Peyer's patch (tissue), 4 donors: ENCODE measurements around the gene C10orf105. TPM values are rescaled to one million over a fixed set of nuclear protein-coding genes. Genes with fewer than 3 reads are reported as not detected.

Experiments used
- DNase-seq, 3 donors: peaks; one replicate each; pipeline ENCODE4 v3.0.0-alpha.2; 2017 to 2019
- H3K27ac ChIP-seq, 4 donors: fragments of 200-600 bp; sonication (generic); one replicate each; pipeline ENCODE4 v1.5.1; 2016 to 2019
- H3K27me3 ChIP-seq, 2 donors: fragments of 200-600 bp; sonication (generic); one replicate each; pipeline ENCODE4 v1.5.1; 2019
- H3K36me3 ChIP-seq, 3 donors: fragments of 200-600 bp; sonication (generic); one replicate each; pipeline ENCODE4 v1.5.1; 2016 to 2019
- H3K4me1 ChIP-seq, 4 donors: fragments of 200-600 bp; sonication (generic); one replicate each; pipeline ENCODE4 v1.5.1; 2016 to 2019
- H3K4me3 ChIP-seq, 4 donors: fragments of 200-600 bp; sonication (generic); 1 replicate in 3 of 4; 2 replicates in 1 of 4; pipeline ENCODE4 v1.5.1; 2016 to 2019; ENCODE audit warnings: mild to moderate bottlenecking in 1 of 4
- H3K9me3 ChIP-seq, 4 donors: fragments of 200-600 bp; sonication (generic); one replicate each; pipeline ENCODE4 v1.5.1; 2016 to 2019; ENCODE audit warnings: mild to moderate bottlenecking in 1 of 4
- CTCF ChIP-seq, 6 experiments: fragments of 450-650 bp in 4 of 6; fragments of 200-600 bp in 2 of 6; sonication (generic) in 1 of 6; IDR thresholded peaks; one replicate each; pipeline ENCODE4 v1.5.1; 2017 to 2019; ENCODE audit warnings: antibody characterized with exemption in 6 of 6, mild to moderate bottlenecking in 3 of 6, moderate library complexity in 1 of 6
- POLR2A ChIP-seq, 2 donors: fragments of 450-650 bp; IDR thresholded peaks; one replicate each; pipeline ENCODE4 v1.5.1; 2017; ENCODE audit warnings: antibody characterized with exemption in 2 of 2, mild to moderate bottlenecking in 2 of 2, moderate library complexity in 2 of 2
- total RNA-seq, 4 donors: library from RNA; depleted of rRNA; stranded (reverse); fragments of >200 nt; gene quantifications; one replicate each; pipeline ENCODE4 v1.1.0, GENCODE V29; 2016

Gene C10orf105
- total RNA-seq, 4 donors from 2014 or later = 0.27 TPM; not detected in 3

GRCh38 chr10:71708897-71709882 lies 10.4 kb downstream of the C10orf105 start:
- peak overlapping the region in 1 of 4 donors; percentile 14 for H3K4me3 ChIP-seq
- TF ChIP-seq POLR2A (IDR thresholded peaks at IDR 0.05) (peak in 1 of 2 donors; percentile 10), CTCF (IDR thresholded peaks at IDR 0.05) (peak in 2 of 6 experiments; percentile 17 to 31)
- H3K9me3 ChIP-seq = no peaks in the 10 kb centered on the region
- peak overlapping the region in 1 of 4 donors; percentile 14 for H3K27ac ChIP-seq
- peaks cover 3 to 26% (median 20%) of the 10 kb centered on the region in 4 donors for H3K4me1 ChIP-seq
- no peaks in the 10 kb centered on the region for H3K36me3 ChIP-seq
- peak in 1 of 3 donors; percentile 63 for DNase-seq
- no peaks in the 10 kb centered on the region for H3K27me3 ChIP-seq

- no peaks in the 10 kb centered on the region for H3K27me3 ChIP-seq
- H3K4me1 ChIP-seq = peaks cover 0 to 17% (median 12%) of the 10 kb centered on the region in 4 donors
- TF ChIP-seq CTCF (IDR thresholded peaks at IDR 0.05) = peak; percentile 89 to 97 (median 91)
- no peak for TF ChIP-seq POLR2A (IDR thresholded peaks at IDR 0.05)
- H3K4me3 ChIP-seq = no peak overlapping the region
- H3K36me3 ChIP-seq = no peaks in the 10 kb centered on the region
- H3K27ac ChIP-seq = no peak overlapping the region
- peak; percentile 68 to 81 (median 78) for DNase-seq
- H3K9me3 ChIP-seq = no peaks in the 10 kb centered on the region
Measured at GRCh38 chr10:71708301-71708703, 11.3 kb downstream of the C10orf105 start.

- no peak overlapping the region for H3K4me3 ChIP-seq
- no peaks in the 10 kb centered on the region for H3K27me3 ChIP-seq
- H3K4me1 ChIP-seq = peaks cover 0 to 10% (median 4%) of the 10 kb centered on the region in 4 donors
- no peak overlapping the region for H3K27ac ChIP-seq
- no peak for DNase-seq
- H3K36me3 ChIP-seq = no peaks in the 10 kb centered on the region
- H3K9me3 ChIP-seq = no peaks in the 10 kb centered on the region
- TF ChIP-seq CTCF (IDR thresholded peaks at IDR 0.05) = no peak
- TF ChIP-seq POLR2A (IDR thresholded peaks at IDR 0.05) = no peak
Measured at GRCh38 chr10:71707240-71707789, 12.3 kb downstream of the C10orf105 start.

GRCh38 chr10:71706216-71707121 lies 13.1 kb downstream of the C10orf105 start:
- DNase-seq = no peak
- H3K9me3 ChIP-seq = no peaks in the 10 kb centered on the region

More at GRCh38 chr10:71706216-71707121, 13.1 kb downstream of the C10orf105 start:
- peaks cover 0 to 10% (median 3%) of the 10 kb centered on the region in 4 donors for H3K4me1 ChIP-seq
- no peak overlapping the region for H3K27ac ChIP-seq
- H3K4me3 ChIP-seq = no peak overlapping the region
- no peaks in the 10 kb centered on the region for H3K36me3 ChIP-seq
- TF ChIP-seq POLR2A (IDR thresholded peaks at IDR 0.05) = no peak
- no peak for TF ChIP-seq CTCF (IDR thresholded peaks at IDR 0.05)
- no peaks in the 10 kb centered on the region for H3K27me3 ChIP-seq
